Breast epithelium (tissue), 3 donors: ENCODE results near the gene PLCB3.

Experiments
- CTCF ChIP-seq, 3 donors: fragments of 450-650 bp; IDR thresholded peaks; one replicate each; pipeline ENCODE4 v1.5.1; 2016 to 2017; ENCODE audit warnings: antibody characterized with exemption in 3 of 3, mild to moderate bottlenecking in 3 of 3, moderate library complexity in 3 of 3
- POLR2A ChIP-seq: fragments of 450-650 bp; IDR thresholded peaks from one replicate; pipeline ENCODE4 v1.6.1; 2016; ENCODE audit warnings: antibody characterized with exemption, mild to moderate bottlenecking, moderate library complexity
- POLR2AphosphoS5 ChIP-seq, 3 donors: sonication (generic); formaldehyde crosslinking; IDR thresholded peaks; one replicate each; pipeline ENCODE4 v1.6.1; 2017; ENCODE audit warnings: antibody characterized with exemption in 3 of 3

- no peak for TF ChIP-seq CTCF (IDR thresholded peaks at IDR 0.05)
- no peak for TF ChIP-seq POLR2A
- no peak for TF ChIP-seq POLR2AphosphoS5 (IDR thresholded peaks at IDR 0.05)
These were observed 16.9 kb downstream of the PLCB3 start for GRCh38 chr11:64268025-64268892.
